HEK293 (cell line): ENCODE measurements around the gene R3HDM2.

ENCODE experiments used
- CTCF ChIA-PET: fragments of 350-600 bp; formaldehyde crosslinking; extraction: SDS; loops from one replicate; lab custom pipeline; 2021; ENCODE audit warnings: antibody characterized with exemption; lab: Yijun Ruan, JAX
- POLR2A ChIA-PET: fragments of 300-600 bp; formaldehyde crosslinking; extraction: SDS; loops from one replicate; lab custom pipeline; 2020; ENCODE audit warnings: antibody characterized with exemption, inconsistent platforms; lab: Yijun Ruan, JAX
- H3K27ac ChIP-seq: fragments of 200-500 bp; sonication (Bioruptor generic); 2 replicates; pipeline ENCODE4 v1.5.1; 2014; ENCODE audit warnings: low read depth, low read length, control low read depth, inconsistent platforms; ENCODE audit errors: extremely low read depth
- H3K36me3 ChIP-seq, 2 experiments: fragments of 200-500 bp in 1 of 2; sonication (Bioruptor generic) in 1 of 2; 1 replicate in 1 of 2; 2 replicates in 1 of 2; pipeline ENCODE4 v1.5.1; 2014 to 2017; ENCODE audit warnings: inconsistent platforms in 2 of 2, low read length in 2 of 2; ENCODE audit not compliant: control insufficient read depth in 2 of 2, insufficient read depth in 1 of 2
- H3K4me1 ChIP-seq: fragments of 200-500 bp; sonication (Bioruptor generic); 2 replicates; pipeline ENCODE4 v1.5.1; 2014; ENCODE audit warnings: mild to moderate bottlenecking, low read length, inconsistent platforms; ENCODE audit not compliant: control insufficient read depth, insufficient read depth
- H3K4me3 ChIP-seq: 2 replicates; pipeline ENCODE4 v1.5.1; 2011; ENCODE audit warnings: low read depth, mild to moderate bottlenecking, control low read depth, low read length, moderate library complexity
- H3K9me3 ChIP-seq: fragments of 200-500 bp; sonication (Bioruptor generic); 2 replicates; pipeline ENCODE4 v1.5.1; 2014; ENCODE audit warnings: low read depth, low read length, inconsistent platforms; ENCODE audit not compliant: control insufficient read depth, insufficient read depth
- EGR2 ChIP-seq: fragments of 450-650 bp; formaldehyde crosslinking; IDR thresholded peaks from 2 replicates; pipeline ENCODE4 v1.5.1; 2016; ENCODE audit warnings: low read depth, missing biosample characterization, missing genetic modification characterization
- KLF1 ChIP-seq: fragments of 450-650 bp; formaldehyde crosslinking; IDR thresholded peaks from 2 replicates; pipeline ENCODE4 v1.5.1; 2016; ENCODE audit warnings: missing biosample characterization, missing genetic modification characterization
- KLF17 ChIP-seq: fragments of 450-650 bp; formaldehyde crosslinking; IDR thresholded peaks from 2 replicates; pipeline ENCODE4 v1.5.1; 2016; ENCODE audit warnings: missing biosample characterization, missing genetic modification characterization
- PATZ1 ChIP-seq: fragments of 450-650 bp; formaldehyde crosslinking; IDR thresholded peaks from 2 replicates; pipeline ENCODE4 v1.5.1; 2016; ENCODE audit warnings: missing biosample characterization, missing genetic modification characterization
- SP7 ChIP-seq: fragments of 450-650 bp; formaldehyde crosslinking; IDR thresholded peaks from 2 replicates; pipeline ENCODE4 v1.5.1; 2016; ENCODE audit warnings: missing biosample characterization, missing genetic modification characterization
- WT1 ChIP-seq: fragments of 450-650 bp; formaldehyde crosslinking; IDR thresholded peaks from 2 replicates; pipeline ENCODE4 v1.5.1; 2016; ENCODE audit warnings: missing biosample characterization, missing genetic modification characterization
- ZBTB10 ChIP-seq: fragments of 450-650 bp; formaldehyde crosslinking; IDR thresholded peaks from 2 replicates; pipeline ENCODE4 v1.5.1; 2016; ENCODE audit warnings: missing biosample characterization, missing genetic modification characterization
- ZBTB17 ChIP-seq: fragments of 450-650 bp; formaldehyde crosslinking; IDR thresholded peaks from 2 replicates; pipeline ENCODE4 v1.5.1; 2016; ENCODE audit warnings: missing biosample characterization, missing genetic modification characterization
- ZBTB26 ChIP-seq: fragments of 450-650 bp; formaldehyde crosslinking; optimal IDR thresholded peaks from 2 replicates; pipeline ENCODE3; 2016; ENCODE audit warnings: missing biosample characterization, mild to moderate bottlenecking, missing genetic modification characterization
- ZIC2 ChIP-seq: fragments of 450-650 bp; formaldehyde crosslinking; IDR thresholded peaks from 2 replicates; pipeline ENCODE4 v1.5.1; 2016; ENCODE audit warnings: missing biosample characterization, missing genetic modification characterization
- ZNF121 ChIP-seq: fragments of 450-650 bp; formaldehyde crosslinking; IDR thresholded peaks from 2 replicates; pipeline ENCODE4 v1.5.1; 2016; ENCODE audit warnings: missing biosample characterization, missing genetic modification characterization
- ZNF138 ChIP-seq: fragments of 450-650 bp; formaldehyde crosslinking; IDR thresholded peaks from 2 replicates; pipeline ENCODE4 v1.5.1; 2016; ENCODE audit warnings: missing biosample characterization, missing genetic modification characterization, borderline replicate concordance
- ZNF202 ChIP-seq: fragments of 450-650 bp; formaldehyde crosslinking; IDR thresholded peaks from 2 replicates; pipeline ENCODE4 v1.5.1; 2016; ENCODE audit warnings: missing biosample characterization, missing genetic modification characterization, borderline replicate concordance
- ZNF211 ChIP-seq: fragments of 450-650 bp; formaldehyde crosslinking; IDR thresholded peaks from 2 replicates; pipeline ENCODE4 v1.5.1; 2016; ENCODE audit warnings: low read depth, missing biosample characterization, missing genetic modification characterization
- ZNF311 ChIP-seq: fragments of 450-650 bp; formaldehyde crosslinking; IDR thresholded peaks from 2 replicates; pipeline ENCODE4 v1.5.1; 2017; ENCODE audit warnings: missing biosample characterization, missing genetic modification characterization, borderline replicate concordance
- ZNF398 ChIP-seq: fragments of 450-650 bp; formaldehyde crosslinking; IDR thresholded peaks from 2 replicates; pipeline ENCODE4 v1.5.1; 2017; ENCODE audit warnings: missing biosample characterization, missing genetic modification characterization
- ZNF488 ChIP-seq: fragments of 450-650 bp; formaldehyde crosslinking; IDR thresholded peaks from 2 replicates; pipeline ENCODE4 v1.5.1; 2016; ENCODE audit warnings: missing biosample characterization, missing genetic modification characterization
- ZNF580 ChIP-seq: fragments of 450-650 bp; formaldehyde crosslinking; IDR thresholded peaks from 2 replicates; pipeline ENCODE4 v1.5.1; 2016; ENCODE audit warnings: missing biosample characterization, missing genetic modification characterization
- ZNF843 ChIP-seq: fragments of 450-650 bp; formaldehyde crosslinking; IDR thresholded peaks from 2 replicates; pipeline ENCODE4 v1.5.1; 2016; ENCODE audit warnings: missing biosample characterization, missing genetic modification characterization
- ZSCAN30 ChIP-seq: fragments of 450-650 bp; IDR thresholded peaks from 2 replicates; pipeline ENCODE4 v1.5.1; 2018; ENCODE audit warnings: missing biosample characterization, mild to moderate bottlenecking, missing genetic modification characterization, moderate library complexity
- ZXDB ChIP-seq: fragments of 450-650 bp; formaldehyde crosslinking; IDR thresholded peaks from 2 replicates; pipeline ENCODE4 v1.5.1; 2016; ENCODE audit warnings: missing biosample characterization, missing genetic modification characterization

Gene R3HDM2

GRCh38 chr12:57242691-57243454 lies 188.0 kb downstream of the R3HDM2 start:
- CTCF ChIA-PET: interaction anchor here (0.6 to 23.3 kb wide), 28 partner anchors 9 to 449 kb away, joined by 3 to 628 read pairs (median 5); partner anchors contain the start of genes GLI1, INHBE, NEMP1 and NXPH4
- POLR2A ChIA-PET: interaction anchor here (0.6 to 6.4 kb wide), 9 partner anchors 8 to 489 kb away, joined by 3 to 72 read pairs (median 5); partner anchors contain the start of genes INHBE, LRP1, NXPH4 and SHMT2
- H3K4me3 ChIP-seq: peak overlapping the region; percentile 27
- no peaks in the 10 kb centered on the region; a peak in 1 of 3 replicates for H3K36me3 ChIP-seq
- peaks cover 3% of the 10 kb centered on the region; the same call in 1 of the 2 replicates for H3K4me1 ChIP-seq
- H3K27ac ChIP-seq: no peak overlapping the region; the same call in 1 of the 2 replicates
- H3K9me3 ChIP-seq: no peaks in the 10 kb centered on the region
- TF ChIP-seq ZNF121 (tag by site-specific recombination) (0 out of 2 replicates have a peak, but pooled peaks have one; percentile 7), WT1 (peak; percentile 38; the same call in 1 of the 2 replicates), ZNF211 (tag by site-specific recombination) (no peak), ZBTB17 (tag by site-specific recombination) (peak; percentile 35), ZNF202 (no peak), ZNF398 (tag by site-specific recombination) (peak; percentile 6; the same call in 1 of the 2 replicates), EGR2 (peak; percentile 53), ZNF138 (tag by site-specific recombination) (no peak), ZNF311 (tag by site-specific recombination) (no peak), ZNF488 (tag by site-specific recombination) (no peak), ZXDB (peak; percentile 46), ZNF580 (tag by site-specific recombination) (no peak), KLF17 (0 out of 2 replicates have a peak, but pooled peaks have one; percentile 38), ZBTB26 (tag by site-specific recombination) (peak; percentile 35), KLF1 (tag by site-specific recombination) (peak; percentile 39; the same call in 1 of the 2 replicates), ZIC2 (tag by site-specific recombination) (peak; percentile 8), SP7 (tag by site-specific recombination) (peak; percentile 39), ZSCAN30 (tag by site-specific recombination) (0 out of 2 replicates have a peak, but pooled peaks have one; percentile 55), PATZ1 (tag by site-specific recombination) (peak; percentile 93), ZBTB10 (peak; percentile 59; the same call in 1 of the 2 replicates), ZNF843 (no peak)
